8988T (cell line): ENCODE measurements around the gene TSHR.
"Not testable (repeated sequence)": the region's sequence is repeated elsewhere in the genome, so short reads cannot be mapped to it uniquely, and the experiment has no call there.

Experiments used
- DNase-seq: peaks from one replicate; pipeline ENCODE4 v3.0.0; 2011

The TSHR gene

GRCh38 chr14:80955416-80955941 lies at the start of gene TSHR:
TSHR (plus strand) TSS chr14:80955621; CDS start chr14:80955681, 60 bp downstream.
- DNase-seq, result no peak

- no peak for DNase-seq
Measured at GRCh38 chr14:80906336-80906735, 49.1 kb upstream of the TSHR start.

GRCh38 chr14:80906946-80907345 lies 48.5 kb upstream of the TSHR start:
- no peak for DNase-seq

- DNase-seq, result not testable (repeated sequence)
Measured at GRCh38 chr14:80912013-80912412, 43.4 kb upstream of the TSHR start.

GRCh38 chr14:80919622-80920021 lies 35.8 kb upstream of the TSHR start:
- no peak for DNase-seq

GRCh38 chr14:80923368-80923767 lies 32.1 kb upstream of the TSHR start:
- no peak for DNase-seq

- no peak for DNase-seq
Measured at GRCh38 chr14:80924365-80925103, 30.9 kb upstream of the TSHR start.

GRCh38 chr14:80926397-80927082 lies 28.9 kb upstream of the TSHR start:
- no peak for DNase-seq

- DNase-seq, result no peak
Measured at GRCh38 chr14:80927083-80927989, 28.1 kb upstream of the TSHR start.

GRCh38 chr14:80930095-80930494 lies 25.3 kb upstream of the TSHR start:
- DNase-seq, result no peak

GRCh38 chr14:80930836-80931389 lies 24.5 kb upstream of the TSHR start:
- no peak for DNase-seq

GRCh38 chr14:80933282-80933681 lies 22.1 kb upstream of the TSHR start:
- DNase-seq, result no peak

- DNase-seq, result no peak
Measured at GRCh38 chr14:80933686-80934085, 21.7 kb upstream of the TSHR start.

GRCh38 chr14:80940146-80940545 lies 15.3 kb upstream of the TSHR start:
- no peak for DNase-seq

GRCh38 chr14:80941241-80942185 lies 13.9 kb upstream of the TSHR start, which contains the start of gene CEP128:
CEP128 (minus strand) TSS chr14:80941738.
- DNase-seq, result peak; percentile 27

- no peak for DNase-seq
Measured at GRCh38 chr14:80942191-80942600, 13.2 kb upstream of the TSHR start.

GRCh38 chr14:80944861-80945617 lies 10.4 kb upstream of the TSHR start:
- DNase-seq, result no peak

- no peak for DNase-seq
Measured at GRCh38 chr14:80946187-80946586, 9.2 kb upstream of the TSHR start.

GRCh38 chr14:80946797-80947196 lies 8.6 kb upstream of the TSHR start:
- no peak for DNase-seq

GRCh38 chr14:80948291-80948690 lies 7.1 kb upstream of the TSHR start:
- no peak for DNase-seq

- DNase-seq, result no peak
Measured at GRCh38 chr14:80951491-80951890, 3.9 kb upstream of the TSHR start.
